Right atrium auricular region (tissue), 2 donors: ENCODE measurements around the gene YAE1. TPM values are rescaled to one million over a fixed set of nuclear protein-coding genes. Genes with fewer than 3 reads are reported as not detected.

Source experiments
- DNase-seq: peaks from one replicate; pipeline ENCODE4 v3.0.0-alpha.2; 2019; ENCODE audit warnings: low spot score
- H3K27ac ChIP-seq, 2 donors: fragments of 200-600 bp; sonication (generic); 1 replicate in 1 of 2; 2 replicates in 1 of 2; pipeline ENCODE4 v1.5.1; 2016 to 2019
- H3K27me3 ChIP-seq, 2 donors: fragments of 200-600 bp; sonication (generic); one replicate each; pipeline versions ENCODE4 v1.5.1 to v1.6.0; 2017 to 2019
- H3K36me3 ChIP-seq: fragments of 200-600 bp; sonication (generic); one replicate; pipeline ENCODE4 v1.5.1; 2016
- H3K4me1 ChIP-seq, 2 donors: fragments of 200-600 bp; sonication (generic); one replicate each; pipeline versions ENCODE4 v1.5.1 to v1.6.0; 2017 to 2019
- H3K4me3 ChIP-seq, 2 donors: fragments of 200-600 bp; sonication (generic); 1 replicate in 1 of 2; 2 replicates in 1 of 2; pipeline ENCODE4 v1.5.1; 2017 to 2019; ENCODE audit warnings: mild to moderate bottlenecking in 1 of 2, moderate library complexity in 1 of 2
- H3K9me3 ChIP-seq, 2 donors: fragments of 200-600 bp; sonication (generic); one replicate each; pipeline ENCODE4 v1.5.1; 2019
- CTCF ChIP-seq, 2 donors: fragments of 200-600 bp; sonication (generic); IDR thresholded peaks; one replicate each; pipeline ENCODE4 v1.5.1; 2019; ENCODE audit warnings: antibody characterized with exemption in 2 of 2
- total RNA-seq, 2 donors: library from RNA; depleted of rRNA; stranded (reverse); fragments of >200 nt; gene quantifications; one replicate each; pipeline ENCODE4 v1.1.0, GENCODE V29; 2016

YAE1 gene
- total RNA-seq, 2 donors from 2014 or later = 16.3 to 18.6 TPM

- no peak for TF ChIP-seq CTCF (IDR thresholded peaks at IDR 0.05)
- H3K9me3 ChIP-seq = no peaks in the 10 kb centered on the region
- H3K4me1 ChIP-seq = peaks cover 0 to 33% of the 10 kb centered on the region in 2 donors
- no peaks in the 10 kb centered on the region for H3K36me3 ChIP-seq
- no peak for DNase-seq
- H3K4me3 ChIP-seq = no peak overlapping the region
- no peaks in the 10 kb centered on the region for H3K27me3 ChIP-seq
- H3K27ac ChIP-seq = peak overlapping the region; percentile 92 to 94
Measured at GRCh38 chr7:39621784-39622411, 55.7 kb downstream of the YAE1 start.

Other genes with a start within 250 kb of the YAE1 start
- gene RALA, start 57.2 kb downstream of the YAE1 start, total RNA-seq = 10 to 100 TPM; 13.2 to 14.0 TPM